ENCODE results near the gene SH3GL2. TPM values are rescaled to one million over a fixed set of nuclear protein-coding genes. Genes with fewer than 3 reads are reported as not detected.

Gene SH3GL2
- total and polyA plus RNA-seq, 2 donors: 2.4 to 4.5 TPM

GRCh38 chr9:17622749-17623148, 43.9 kb downstream of the SH3GL2 start:
- WGBS: 68% methylated on average over 6 of the region's 6 CpGs
- no peak for DNase-seq (ENCODE audit: extremely low spot score)
- Histone ChIP-seq H3K27ac (ENCODE audit: low read depth) (no peak overlapping the region), H3K4me3 (ENCODE audit: low read depth, low read length) (no peak overlapping the region), H3K4me1 (ENCODE audit: insufficient read depth) (no peaks in the 10 kb centered on the region), H3K36me3 (ENCODE audit: insufficient read depth) (no peaks in the 10 kb centered on the region)

- no peaks in the 10 kb centered on the region for H3K36me3 ChIP-seq (ENCODE audit: insufficient read depth)
- 63% methylated on average over 6 of the region's 6 CpGs for WGBS
- no peaks in the 10 kb centered on the region for H3K4me1 ChIP-seq (ENCODE audit: insufficient read depth)
- no peak overlapping the region for H3K27ac ChIP-seq (ENCODE audit: low read depth)
- DNase-seq (ENCODE audit: extremely low spot score): no peak
- no peak overlapping the region for H3K4me3 ChIP-seq (ENCODE audit: low read depth, low read length)
Observed at GRCh38 chr9:17623965-17624364, 45.1 kb downstream of the SH3GL2 start.

- no peak overlapping the region for H3K27ac ChIP-seq (ENCODE audit: low read depth)
- H3K36me3 ChIP-seq (ENCODE audit: insufficient read depth): no peaks in the 10 kb centered on the region
- H3K4me3 ChIP-seq (ENCODE audit: low read depth, low read length): no peak overlapping the region
- no peak for DNase-seq (ENCODE audit: extremely low spot score)
- no peaks in the 10 kb centered on the region for H3K4me1 ChIP-seq (ENCODE audit: insufficient read depth)
Observed at GRCh38 chr9:17624571-17624970, 45.7 kb downstream of the SH3GL2 start.

- H3K36me3 ChIP-seq (ENCODE audit: insufficient read depth): no peaks in the 10 kb centered on the region
- H3K4me1 ChIP-seq (ENCODE audit: insufficient read depth): no peaks in the 10 kb centered on the region
- H3K27ac ChIP-seq (ENCODE audit: low read depth): no peak overlapping the region
- WGBS: 71% methylated on average over 6 of the region's 6 CpGs
- no peak overlapping the region for H3K4me3 ChIP-seq (ENCODE audit: low read depth, low read length)
- no peak for DNase-seq (ENCODE audit: extremely low spot score)
Observed at GRCh38 chr9:17625644-17626388, 47.0 kb downstream of the SH3GL2 start.

GRCh38 chr9:17627641-17628040, 48.8 kb downstream of the SH3GL2 start:
- no peaks in the 10 kb centered on the region for H3K36me3 ChIP-seq (ENCODE audit: insufficient read depth)
- H3K4me1 ChIP-seq (ENCODE audit: insufficient read depth): no peaks in the 10 kb centered on the region
- DNase-seq (ENCODE audit: extremely low spot score): no peak
- 57% methylated on average over 3 of the region's 3 CpGs for WGBS
- H3K27ac ChIP-seq (ENCODE audit: low read depth): no peak overlapping the region
- H3K4me3 ChIP-seq (ENCODE audit: low read depth, low read length): no peak overlapping the region

- no peak overlapping the region for H3K4me3 ChIP-seq (ENCODE audit: low read depth, low read length)
- no peak for DNase-seq (ENCODE audit: extremely low spot score)
- no peak overlapping the region for H3K27ac ChIP-seq (ENCODE audit: low read depth)
- no peaks in the 10 kb centered on the region for H3K4me1 ChIP-seq (ENCODE audit: insufficient read depth)
- H3K36me3 ChIP-seq (ENCODE audit: insufficient read depth): no peaks in the 10 kb centered on the region
- WGBS: 92% methylated on average over 2 of the region's 2 CpGs
Observed at GRCh38 chr9:17628624-17629023, 49.8 kb downstream of the SH3GL2 start.

- H3K36me3 ChIP-seq (ENCODE audit: insufficient read depth): no peaks in the 10 kb centered on the region
- WGBS: 54% methylated on average over 2 of the region's 2 CpGs
- H3K27ac ChIP-seq (ENCODE audit: low read depth): no peak overlapping the region
- H3K4me3 ChIP-seq (ENCODE audit: low read depth, low read length): no peak overlapping the region
- peak; percentile 54 for DNase-seq (ENCODE audit: extremely low spot score)
- no peaks in the 10 kb centered on the region for H3K4me1 ChIP-seq (ENCODE audit: insufficient read depth)
Observed at GRCh38 chr9:17630531-17630949, 51.7 kb downstream of the SH3GL2 start.

GRCh38 chr9:17631396-17631795, 52.5 kb downstream of the SH3GL2 start:
- H3K4me1 ChIP-seq (ENCODE audit: insufficient read depth): no peaks in the 10 kb centered on the region
- H3K36me3 ChIP-seq (ENCODE audit: insufficient read depth): no peaks in the 10 kb centered on the region
- H3K27ac ChIP-seq (ENCODE audit: low read depth): no peak overlapping the region
- H3K4me3 ChIP-seq (ENCODE audit: low read depth, low read length): no peak overlapping the region
- DNase-seq (ENCODE audit: extremely low spot score): no peak

- 68% methylated on average over 2 of the region's 2 CpGs for WGBS
- Histone ChIP-seq H3K4me1 (ENCODE audit: insufficient read depth) (no peaks in the 10 kb centered on the region), H3K27ac (ENCODE audit: low read depth) (no peak overlapping the region), H3K36me3 (ENCODE audit: insufficient read depth) (no peaks in the 10 kb centered on the region), H3K4me3 (ENCODE audit: low read depth, low read length) (no peak overlapping the region)
- no peak for DNase-seq (ENCODE audit: extremely low spot score)
Observed at GRCh38 chr9:17632994-17633393, 54.1 kb downstream of the SH3GL2 start.

- no peaks in the 10 kb centered on the region for H3K4me1 ChIP-seq (ENCODE audit: insufficient read depth)
- H3K4me3 ChIP-seq (ENCODE audit: low read depth, low read length): no peak overlapping the region
- no peak for DNase-seq (ENCODE audit: extremely low spot score)
- no peak overlapping the region for H3K27ac ChIP-seq (ENCODE audit: low read depth)
- WGBS: 65% methylated on average over 2 of the region's 2 CpGs
- H3K36me3 ChIP-seq (ENCODE audit: insufficient read depth): no peaks in the 10 kb centered on the region
Observed at GRCh38 chr9:17635115-17635890, 56.4 kb downstream of the SH3GL2 start.

- no peaks in the 10 kb centered on the region for H3K4me1 ChIP-seq (ENCODE audit: insufficient read depth)
- no peaks in the 10 kb centered on the region for H3K36me3 ChIP-seq (ENCODE audit: insufficient read depth)
- no peak overlapping the region for H3K27ac ChIP-seq (ENCODE audit: low read depth)
- WGBS: 61% methylated on average over 2 of the region's 2 CpGs
- no peak overlapping the region for H3K4me3 ChIP-seq (ENCODE audit: low read depth, low read length)
- DNase-seq (ENCODE audit: extremely low spot score): no peak
Observed at GRCh38 chr9:17636349-17636748, 57.5 kb downstream of the SH3GL2 start.

- Histone ChIP-seq H3K4me1 (ENCODE audit: insufficient read depth) (no peaks in the 10 kb centered on the region), H3K4me3 (ENCODE audit: low read depth, low read length) (no peak overlapping the region), H3K27ac (ENCODE audit: low read depth) (no peak overlapping the region), H3K36me3 (ENCODE audit: insufficient read depth) (no peaks in the 10 kb centered on the region)
- 89% methylated on average over 1 of the region's 1 CpG for WGBS
- DNase-seq (ENCODE audit: extremely low spot score): no peak
Observed at GRCh38 chr9:17636821-17637220, 58.0 kb downstream of the SH3GL2 start.

GRCh38 chr9:17637229-17637628, 58.4 kb downstream of the SH3GL2 start:
- 67% methylated on average over 3 of the region's 3 CpGs for WGBS
- H3K4me1 ChIP-seq (ENCODE audit: insufficient read depth): no peaks in the 10 kb centered on the region
- H3K4me3 ChIP-seq (ENCODE audit: low read depth, low read length): no peak overlapping the region
- DNase-seq (ENCODE audit: extremely low spot score): no peak
- H3K36me3 ChIP-seq (ENCODE audit: insufficient read depth): no peaks in the 10 kb centered on the region
- H3K27ac ChIP-seq (ENCODE audit: low read depth): no peak overlapping the region

- DNase-seq (ENCODE audit: extremely low spot score): no peak
- Histone ChIP-seq H3K36me3 (ENCODE audit: insufficient read depth) (no peaks in the 10 kb centered on the region), H3K4me1 (ENCODE audit: insufficient read depth) (no peaks in the 10 kb centered on the region), H3K4me3 (ENCODE audit: low read depth, low read length) (no peak overlapping the region), H3K27ac (ENCODE audit: low read depth) (no peak overlapping the region)
Observed at GRCh38 chr9:17648516-17648915, 69.7 kb downstream of the SH3GL2 start.

Measured in urinary bladder (tissue), 4 donors.